ENCODE measurements around the gene RER1. TPM values are rescaled to one million over a fixed set of nuclear protein-coding genes. Genes with fewer than 3 reads are reported as not detected.
A peak's percentile ranks its signal among the peaks of the same experiment; 100 is the strongest.

Gene RER1
- total RNA-seq, 1 experiment from 2014 or later, result 110 TPM

GRCh38 chr1:2389644-2390043 is 2.0 kb upstream of the RER1 start:
- no peak overlapping the region for H4K8ac ChIP-seq (replicated peaks; ENCODE audit: insufficient read length, low read depth, low read length)

More at GRCh38 chr1:2389644-2390043, 2.0 kb upstream of the RER1 start:
- H3K36me3 Mint-ChIP-seq (ENCODE audit: insufficient read depth in 1 of 3, low read depth in 3 of 3), result peaks cover 3 to 33% (median 16%) of the 10 kb centered on the region in 3 experiments; a peak in 6 of 7 replicates
- Histone ChIP-seq H2BK120ac (ENCODE audit: low read depth, low read length, poor library complexity, severe bottlenecking) (no peak overlapping the region), H3K23me2 (ENCODE audit: insufficient read length, low read depth, low read length, poor library complexity, severe bottlenecking) (peaks cover 6% of the 10 kb centered on the region), H4K20me1 (ENCODE audit: control insufficient read depth, insufficient read depth, insufficient read length) (peaks cover 2% of the 10 kb centered on the region), H2BK15ac (ENCODE audit: low read depth, low read length) (no peak overlapping the region), H2BK5ac (ENCODE audit: insufficient read length, low read length) (no peak overlapping the region), H3K4me1 (ENCODE audit: insufficient read depth, low read length) (no peaks in the 10 kb centered on the region), H4K5ac (ENCODE audit: insufficient read length, low read depth, low read length) (no peak overlapping the region), H2AFZ (ENCODE audit: low read length) (no peak overlapping the region), H3K4me2 (ENCODE audit: insufficient read depth, insufficient read length, low read length) (no peak overlapping the region), H4K91ac (ENCODE audit: insufficient read length, low read depth, low read length) (no peak overlapping the region), H3K79me1 (ENCODE audit: insufficient read depth, low read depth, low read length, poor library complexity, severe bottlenecking) (peaks cover 11% of the 10 kb centered on the region), H2BK20ac (ENCODE audit: low read depth, low read length, poor library complexity, severe bottlenecking) (no peak overlapping the region), H3K56ac (ENCODE audit: insufficient read length, low read depth, low read length) (no peak overlapping the region), H3K9ac (ENCODE audit: extremely low read depth, insufficient read length, low read length) (no peak overlapping the region), H3K79me2 (ENCODE audit: insufficient read depth, low read length) (peaks cover 5% of the 10 kb centered on the region; the same call in 1 of the 2 replicates), H3K27me3 (ENCODE audit: insufficient read depth, low read length) (no peaks in the 10 kb centered on the region), H3K23ac (ENCODE audit: insufficient read length, low read depth, low read length) (no peak overlapping the region), H2AK5ac (ENCODE audit: insufficient read length, low read length) (no peak overlapping the region), H3K18ac (ENCODE audit: insufficient read length, low read depth, low read length) (no peak overlapping the region), H3K9me3 (ENCODE audit: control insufficient read depth, low read depth, low read length) (no peaks in the 10 kb centered on the region), H3K4ac (ENCODE audit: low read depth, low read length) (no peak overlapping the region), H3T11ph (ENCODE audit: low read length) (no peak overlapping the region), H3K27ac (ENCODE audit: insufficient read length, low read depth, low read length) (no peak overlapping the region), H2BK12ac (ENCODE audit: insufficient read length, low read depth, low read length) (no peak overlapping the region), H3K14ac (ENCODE audit: insufficient read depth, low read length) (no peak overlapping the region)
- H3K9me3 Mint-ChIP-seq, result no peaks in the 10 kb centered on the region
- no peaks in the 10 kb centered on the region for H3K27me3 Mint-ChIP-seq (ENCODE audit: low read depth)
- no peak for TF ChIP-seq CTCF (conservative IDR thresholded peaks at IDR 0.05)
- H3K27ac Mint-ChIP-seq, result no peak overlapping the region
- WGBS (ENCODE audit: extremely low coverage, insufficient read length, low lambda C conversion rate), result no CpG with 5 or more reads among the region's 7 CpGs
- H3K4me3 Mint-ChIP-seq, result peak overlapping the region; percentile 75 to 85
- no peak for DNase-seq
- H3K4me1 Mint-ChIP-seq, result peaks cover 9 to 20% of the 10 kb centered on the region in 2 experiments
